Right renal pelvis (tissue), 4 donors: ENCODE measurements around the gene SRSF12. TPM values are rescaled to one million over a fixed set of nuclear protein-coding genes. Genes with fewer than 3 reads are reported as not detected.
"Not testable (repeated sequence)": the region's sequence is repeated elsewhere in the genome, so short reads cannot be mapped to it uniquely, and the experiment has no call there.

Experiments used
- DNase-seq, 4 donors: peaks; one replicate each; pipeline ENCODE4 v3.0.0-alpha.2; 2013; ENCODE audit warnings: low read depth in 4 of 4, low spot score in 3 of 4, missing footprints in 1 of 4
- polyA plus RNA-seq, 4 donors: library from polyadenylated mRNA; unstranded; fragments of 120-200 nt; gene quantifications; one replicate each; pipeline ENCODE4 v1.2.1, GENCODE V29; 2013; ENCODE audit not compliant: insufficient read length in 4 of 4

Gene SRSF12
- polyA plus RNA-seq, 4 donors, result 13.8 to 18.6 (median 15.4) TPM

- DNase-seq, result peak in 3 of 4 donors; percentile 58 to 68 (median 65)
These were observed 38.2 kb downstream of the SRSF12 start for GRCh38 chr6:89079511-89080234.

GRCh38 chr6:89073840-89074239, 44.0 kb downstream of the SRSF12 start:
- no peak for DNase-seq

GRCh38 chr6:89073014-89073620, 44.8 kb downstream of the SRSF12 start:
- no peak for DNase-seq

GRCh38 chr6:89071036-89071435, 46.8 kb downstream of the SRSF12 start:
- DNase-seq, result no peak

- DNase-seq, result no peak
These were observed 48.2 kb downstream of the SRSF12 start for GRCh38 chr6:89069536-89070163.

- no peak for DNase-seq
These were observed 49.2 kb downstream of the SRSF12 start for GRCh38 chr6:89068695-89069094.

GRCh38 chr6:89067796-89068195, 50.1 kb downstream of the SRSF12 start:
- no peak for DNase-seq

GRCh38 chr6:89066940-89067646, 50.8 kb downstream of the SRSF12 start:
- no peak for DNase-seq

GRCh38 chr6:89066121-89066520, 51.8 kb downstream of the SRSF12 start:
- DNase-seq, result not testable (repeated sequence)

- DNase-seq, result not testable (repeated sequence)
These were observed 52.9 kb downstream of the SRSF12 start for GRCh38 chr6:89064931-89065330.

- no peak for DNase-seq
These were observed 54.0 kb downstream of the SRSF12 start for GRCh38 chr6:89063881-89064280.

- no peak for DNase-seq
These were observed 58.6 kb downstream of the SRSF12 start for GRCh38 chr6:89059227-89059626.

GRCh38 chr6:89058627-89059026, 59.2 kb downstream of the SRSF12 start:
- DNase-seq, result no peak

GRCh38 chr6:89057759-89058158, 60.1 kb downstream of the SRSF12 start:
- DNase-seq, result no peak

- DNase-seq, result no peak
These were observed 63.7 kb downstream of the SRSF12 start for GRCh38 chr6:89054208-89054607.

- no peak for DNase-seq
These were observed 66.2 kb downstream of the SRSF12 start for GRCh38 chr6:89051676-89052075.

- no peak for DNase-seq
These were observed 67.2 kb downstream of the SRSF12 start for GRCh38 chr6:89050697-89051096.

- no peak for DNase-seq
These were observed 67.7 kb downstream of the SRSF12 start for GRCh38 chr6:89050155-89050554.

GRCh38 chr6:89048985-89049384, 68.9 kb downstream of the SRSF12 start:
- no peak for DNase-seq

- no peak for DNase-seq
These were observed 69.5 kb downstream of the SRSF12 start for GRCh38 chr6:89048288-89048923.

GRCh38 chr6:89047473-89047872, 70.4 kb downstream of the SRSF12 start:
- DNase-seq, result no peak
